Measurements from ENCODE around the gene DOCK4. TPM values are rescaled to one million over a fixed set of nuclear protein-coding genes. Genes with fewer than 3 reads are reported as not detected.
"Not testable (repeated sequence)": the region's sequence is repeated elsewhere in the genome, so short reads cannot be mapped to it uniquely, and the experiment has no call there.

The DOCK4 gene
- total RNA-seq, 4 donors from 2014 or later: 14.0 to 48.1 (median 30.9) TPM

DNA sequence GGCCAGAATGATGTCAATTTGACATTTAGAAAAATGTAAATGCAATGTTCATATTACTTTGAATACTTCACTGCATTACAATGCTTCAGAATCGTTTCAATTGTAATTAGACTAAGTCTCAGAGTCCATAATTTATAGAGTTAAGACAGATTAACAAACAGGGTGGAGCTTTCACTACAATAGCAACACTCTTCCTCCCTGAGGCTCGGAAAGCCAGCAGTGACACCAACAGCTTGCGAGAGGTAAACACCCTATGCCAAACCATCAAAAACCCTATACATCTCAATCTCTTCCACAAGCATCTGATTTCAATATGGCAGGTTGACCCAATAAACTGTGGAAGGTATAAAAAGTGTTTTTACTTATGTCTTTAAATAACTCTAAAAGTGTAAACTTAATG is 72.2 kb downstream of the DOCK4 start:
- Histone ChIP-seq H3K27ac (no peak overlapping the region), H3K36me3 (no peaks in the 10 kb centered on the region), H3K4me3 (replicated peaks in 1 of 3) (no peak overlapping the region), H3K9me3 (no peaks in the 10 kb centered on the region), H3K27me3 (no peaks in the 10 kb centered on the region), H3K4me1 (peaks cover 0 to 5% of the 10 kb centered on the region in 2 donors)
- TF ChIP-seq, protein P1, sequence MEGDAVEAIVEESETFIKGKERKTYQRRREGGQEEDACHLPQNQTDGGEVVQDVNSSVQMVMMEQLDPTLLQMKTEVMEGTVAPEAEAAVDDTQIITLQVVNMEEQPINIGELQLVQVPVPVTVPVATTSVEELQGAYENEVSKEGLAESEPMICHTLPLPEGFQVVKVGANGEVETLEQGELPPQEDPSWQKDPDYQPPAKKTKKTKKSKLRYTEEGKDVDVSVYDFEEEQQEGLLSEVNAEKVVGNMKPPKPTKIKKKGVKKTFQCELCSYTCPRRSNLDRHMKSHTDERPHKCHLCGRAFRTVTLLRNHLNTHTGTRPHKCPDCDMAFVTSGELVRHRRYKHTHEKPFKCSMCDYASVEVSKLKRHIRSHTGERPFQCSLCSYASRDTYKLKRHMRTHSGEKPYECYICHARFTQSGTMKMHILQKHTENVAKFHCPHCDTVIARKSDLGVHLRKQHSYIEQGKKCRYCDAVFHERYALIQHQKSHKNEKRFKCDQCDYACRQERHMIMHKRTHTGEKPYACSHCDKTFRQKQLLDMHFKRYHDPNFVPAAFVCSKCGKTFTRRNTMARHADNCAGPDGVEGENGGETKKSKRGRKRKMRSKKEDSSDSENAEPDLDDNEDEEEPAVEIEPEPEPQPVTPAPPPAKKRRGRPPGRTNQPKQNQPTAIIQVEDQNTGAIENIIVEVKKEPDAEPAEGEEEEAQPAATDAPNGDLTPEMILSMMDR (IDR thresholded peaks at IDR 0.05): no peak
- TF ChIP-seq POLR2A (IDR thresholded peaks at IDR 0.05): no peak
- no peak for DNase-seq
- intact Hi-C loops (cut with DNase I): no loop called here
- 81 to 85% methylated on average over 3 of the region's 3 CpGs for WGBS, 2 donors

DNA sequence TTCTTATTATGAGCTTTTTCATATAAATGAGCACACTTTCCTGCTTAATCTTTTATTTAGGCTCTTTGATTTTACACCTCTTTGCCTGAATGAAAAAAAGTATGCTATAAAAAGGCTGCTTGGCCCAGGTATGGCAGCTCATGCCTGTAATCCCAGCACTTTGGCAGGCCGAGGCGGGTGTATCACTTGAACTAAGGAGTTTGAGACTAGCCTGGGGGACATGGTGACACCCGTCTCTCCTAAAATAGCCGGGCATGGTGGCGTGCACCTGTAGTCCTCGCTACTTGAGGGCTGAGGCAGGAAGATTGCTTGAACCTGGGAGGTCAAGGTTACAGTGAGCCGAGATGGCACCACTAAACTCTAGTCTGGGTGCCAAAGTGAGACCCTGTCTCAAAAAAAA is 72.9 kb downstream of the DOCK4 start:
- H3K4me3 ChIP-seq (replicated peaks in 1 of 3): no peak overlapping the region
- TF ChIP-seq, protein P1 (IDR thresholded peaks at IDR 0.05): no peak
- TF ChIP-seq POLR2A (IDR thresholded peaks at IDR 0.05): no peak
- H3K4me1 ChIP-seq: peaks cover 0 to 5% of the 10 kb centered on the region in 2 donors
- no peaks in the 10 kb centered on the region for H3K36me3 ChIP-seq
- DNase-seq: no peak
- intact Hi-C loops (cut with DNase I): no loop called here
- no peaks in the 10 kb centered on the region for H3K27me3 ChIP-seq
- WGBS, 2 donors: 98% methylated on average over 7 of the region's 7 CpGs
- H3K27ac ChIP-seq: no peak overlapping the region
- H3K9me3 ChIP-seq: no peaks in the 10 kb centered on the region

DNA sequence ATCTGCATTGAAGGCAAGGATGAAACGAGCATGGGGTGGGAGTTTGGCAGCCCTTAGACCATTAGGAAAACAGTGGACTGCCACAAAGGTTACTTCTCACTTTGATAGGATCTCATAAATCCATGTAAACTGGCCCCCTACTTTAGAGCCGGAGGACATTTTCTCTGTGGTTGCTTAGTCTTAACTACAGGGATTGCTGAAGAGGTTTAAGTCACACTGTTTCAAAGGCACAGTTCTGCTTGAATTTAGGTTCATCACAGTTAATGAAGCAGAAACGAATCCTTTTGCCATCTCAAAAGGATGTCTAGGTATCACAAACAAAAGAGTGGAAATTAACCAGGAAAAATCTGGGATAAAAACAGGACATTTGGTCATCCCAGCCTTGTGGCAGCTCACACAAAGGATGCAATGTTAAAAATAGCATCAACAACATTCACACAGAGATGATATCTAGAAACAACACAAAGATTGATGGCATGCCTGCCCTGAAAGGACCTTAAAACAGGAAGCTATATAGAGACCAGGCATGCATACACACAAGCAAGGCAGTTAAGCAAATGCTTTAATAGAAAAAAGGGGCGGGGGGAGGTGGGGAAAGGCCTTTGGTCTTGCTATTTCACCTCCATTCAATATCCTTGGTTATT is 74.0 kb downstream of the DOCK4 start:
- Histone ChIP-seq H3K4me1 (peaks cover 0 to 5% of the 10 kb centered on the region in 2 donors), H3K27me3 (no peaks in the 10 kb centered on the region), H3K27ac (peak overlapping the region; percentile 3 to 39 (median 21)), H3K36me3 (no peaks in the 10 kb centered on the region), H3K9me3 (no peaks in the 10 kb centered on the region), H3K4me3 (replicated peaks in 1 of 3) (no peak overlapping the region)
- 69 to 72% methylated on average over 4 of the region's 4 CpGs for WGBS, 2 donors
- intact Hi-C loops (cut with DNase I): no loop called here
- TF ChIP-seq, protein P1 (IDR thresholded peaks at IDR 0.05): no peak
- TF ChIP-seq POLR2A (IDR thresholded peaks at IDR 0.05): no peak
- DNase-seq: no peak

DNA sequence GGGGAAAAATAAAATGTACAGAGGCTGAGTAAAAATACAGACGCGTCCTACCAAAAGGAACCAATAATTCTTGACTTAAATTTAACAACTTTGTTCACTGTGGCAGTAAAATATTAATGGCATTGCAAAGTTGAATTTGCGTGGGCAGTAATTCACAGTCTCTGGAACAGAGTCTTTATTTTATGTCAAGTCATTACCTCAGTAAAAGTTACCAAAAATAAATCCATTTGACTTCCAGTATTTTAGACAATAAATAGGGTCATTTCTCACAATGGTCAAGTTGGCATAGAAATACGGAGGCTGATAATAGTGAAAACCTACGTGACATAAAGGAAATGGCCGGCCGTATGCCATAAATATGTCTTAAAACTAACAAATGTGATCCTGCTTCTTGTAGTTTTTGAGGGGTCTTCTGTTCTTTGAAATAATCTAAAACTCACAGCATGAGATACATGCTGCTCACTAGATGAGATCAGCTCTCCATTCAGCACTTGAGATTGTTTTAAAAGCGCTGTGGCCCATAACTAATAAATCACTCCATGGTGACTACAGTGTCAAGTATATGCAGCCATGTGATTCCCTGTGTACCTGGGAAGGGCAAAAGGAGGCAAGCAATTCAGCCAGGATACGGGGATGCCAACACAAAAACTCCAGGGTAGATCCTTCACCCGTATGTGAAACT is 75.3 kb downstream of the DOCK4 start:
- Histone ChIP-seq H3K27me3 (no peaks in the 10 kb centered on the region), H3K27ac (peak overlapping the region in 1 of 3 donors; percentile 3), H3K4me1 (peaks cover 0 to 5% of the 10 kb centered on the region in 2 donors), H3K4me3 (replicated peaks in 1 of 3) (no peak overlapping the region), H3K36me3 (no peaks in the 10 kb centered on the region), H3K9me3 (no peaks in the 10 kb centered on the region)
- DNase-seq: no peak
- 77 to 83% methylated on average over 10 of the region's 10 CpGs for WGBS, 2 donors
- intact Hi-C loops (cut with DNase I): no loop called here
- TF ChIP-seq, protein P1 (IDR thresholded peaks at IDR 0.05): no peak
- no peak for TF ChIP-seq POLR2A (IDR thresholded peaks at IDR 0.05)

DNA sequence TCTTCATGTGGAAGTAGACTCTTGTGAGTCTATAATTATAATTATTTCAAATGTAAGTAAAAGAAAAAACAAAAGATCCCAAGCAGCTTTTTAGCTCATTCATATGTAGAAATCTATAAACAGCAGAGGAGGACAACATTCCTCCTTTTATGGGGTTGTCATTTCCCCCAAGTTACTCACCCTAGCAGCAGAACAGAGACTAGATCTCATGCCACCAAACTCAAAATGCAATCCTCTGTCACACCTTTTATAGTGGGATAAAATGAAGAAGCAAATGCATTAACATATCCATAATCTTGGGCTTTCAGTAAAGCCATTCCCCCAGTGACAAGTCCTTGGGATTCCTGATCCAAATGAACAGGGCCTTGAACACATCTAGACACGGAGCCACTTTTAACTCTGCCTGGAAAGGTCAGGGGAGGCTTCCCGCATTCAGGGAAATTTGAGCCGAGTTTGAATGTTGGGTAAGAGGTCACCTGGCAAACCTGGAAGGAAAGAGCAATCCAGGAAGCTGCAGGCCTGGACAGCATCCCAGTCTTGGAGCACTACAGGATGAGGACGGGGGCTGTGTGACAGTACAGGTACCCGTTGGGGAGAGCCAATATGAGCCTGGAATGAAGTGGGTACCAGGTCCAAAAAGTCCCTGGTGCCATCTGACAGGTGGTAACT is 76.4 kb downstream of the DOCK4 start:
- 53 to 54% methylated on average over 5 of the region's 5 CpGs for WGBS, 2 donors
- no peaks in the 10 kb centered on the region for H3K27me3 ChIP-seq
- no peaks in the 10 kb centered on the region for H3K36me3 ChIP-seq
- TF ChIP-seq, protein P1 (IDR thresholded peaks at IDR 0.05): no peak
- TF ChIP-seq POLR2A (IDR thresholded peaks at IDR 0.05): no peak
- peak; percentile 6 to 14 for DNase-seq
- peak overlapping the region in 2 of 3 donors; percentile 3 to 17 for H3K27ac ChIP-seq
- no peaks in the 10 kb centered on the region for H3K9me3 ChIP-seq
- H3K4me1 ChIP-seq: peaks cover 0 to 5% of the 10 kb centered on the region in 2 donors
- intact Hi-C loops (cut with DNase I): no loop called here
- no peak overlapping the region for H3K4me3 ChIP-seq (replicated peaks in 1 of 3)

DNA sequence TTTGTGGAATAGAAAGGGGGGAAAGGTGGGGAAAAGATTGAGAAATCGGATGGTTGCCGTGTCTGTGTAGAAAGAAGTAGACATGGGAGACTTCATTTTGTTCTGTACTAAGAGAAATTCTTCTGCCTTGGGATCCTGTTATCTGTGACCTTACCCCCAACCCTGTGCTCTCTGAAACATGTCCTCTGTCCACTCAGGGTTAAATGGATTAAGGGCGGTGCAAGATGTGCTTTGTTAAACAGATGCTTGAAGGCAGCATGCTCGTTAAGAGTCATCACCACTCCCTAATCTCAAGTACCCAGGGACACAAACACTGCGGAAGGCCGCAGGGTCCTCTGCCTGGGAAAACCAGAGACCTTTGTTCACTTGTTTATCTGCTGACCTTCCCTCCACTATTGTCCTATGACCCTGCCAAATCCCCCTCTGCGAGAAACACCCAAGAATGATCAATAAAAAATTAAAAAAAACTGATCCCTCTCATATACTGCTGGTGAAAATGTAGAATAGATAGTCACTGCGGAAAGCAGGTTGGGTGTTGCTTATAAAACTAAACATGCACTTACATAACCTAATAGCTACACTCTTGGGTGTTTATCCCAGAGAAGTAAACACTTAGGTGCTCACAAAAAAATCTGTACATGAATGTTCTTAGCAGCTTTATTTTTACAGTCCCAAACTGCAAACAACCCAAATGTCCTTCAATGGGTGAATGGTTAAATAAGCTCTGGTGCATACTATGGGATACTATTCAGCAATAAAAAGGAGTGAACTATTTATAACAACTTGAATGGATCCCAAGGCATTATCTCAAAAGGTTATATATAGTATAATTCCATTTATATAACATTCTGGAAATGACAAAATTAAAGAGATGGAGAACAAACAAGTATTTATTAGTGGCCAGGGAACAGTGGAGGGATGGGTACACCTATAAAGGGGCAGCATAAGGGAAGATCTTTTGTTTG is 77.5 kb downstream of the DOCK4 start:
- intact Hi-C loops (cut with DNase I); H3K4me1 ChIP-seq; DNase-seq; H3K9me3 ChIP-seq; H3K4me3 ChIP-seq (replicated peaks in 1 of 3); H3K36me3 ChIP-seq; H3K27me3 ChIP-seq; H3K27ac ChIP-seq: not testable (repeated sequence)
- WGBS, 2 donors: 58 to 67% methylated on average over 7 to 8 of the region's 8 CpGs

All from thyroid gland (tissue), 4 donors.